Fibroblast of skin of back (primary cell): Measurements from ENCODE around the gene CST7.

Source experiments
- DNase-seq: peaks from one replicate; pipeline ENCODE4 v3.0.0-alpha.2; 2013

The CST7 gene

GRCh38 chr20:25005661-25006060, 56.6 kb downstream of the CST7 start:
- DNase-seq, result no peak

DNA sequence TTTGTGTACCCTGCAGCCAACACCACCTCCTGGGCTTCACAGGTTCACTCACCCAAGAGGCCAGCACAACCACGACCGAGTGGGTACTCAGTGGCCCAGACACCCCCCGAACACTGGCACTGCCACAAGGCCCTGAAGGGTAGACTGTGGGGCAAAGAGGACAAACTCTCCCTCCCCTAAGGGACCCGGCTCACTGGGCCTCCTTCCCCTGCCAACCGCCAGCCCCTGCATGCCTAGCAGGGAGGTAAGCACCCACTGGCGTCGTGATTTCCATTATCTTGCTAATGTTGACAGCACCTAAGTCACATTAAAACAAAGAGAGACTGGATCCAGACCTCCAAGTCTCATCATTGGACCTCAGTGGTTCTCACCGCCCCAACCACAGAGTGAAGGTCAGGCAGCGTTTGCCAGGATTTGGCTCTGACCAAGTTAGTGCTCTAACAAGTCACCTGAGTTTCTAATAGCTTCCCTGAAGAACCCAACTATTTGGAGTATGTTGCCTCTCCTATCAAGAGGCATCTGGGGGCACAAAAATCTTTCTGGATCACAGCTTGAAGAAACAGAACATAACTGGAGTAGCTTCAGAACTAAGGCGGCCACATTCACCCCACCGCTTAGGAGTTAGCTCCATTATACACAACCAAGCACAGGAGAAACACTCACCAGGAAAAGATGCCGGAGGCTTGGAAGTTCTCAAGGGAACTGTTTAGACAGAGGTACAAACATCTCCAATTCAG, 57.5 kb downstream of the CST7 start:
- DNase-seq, result no peak

DNA sequence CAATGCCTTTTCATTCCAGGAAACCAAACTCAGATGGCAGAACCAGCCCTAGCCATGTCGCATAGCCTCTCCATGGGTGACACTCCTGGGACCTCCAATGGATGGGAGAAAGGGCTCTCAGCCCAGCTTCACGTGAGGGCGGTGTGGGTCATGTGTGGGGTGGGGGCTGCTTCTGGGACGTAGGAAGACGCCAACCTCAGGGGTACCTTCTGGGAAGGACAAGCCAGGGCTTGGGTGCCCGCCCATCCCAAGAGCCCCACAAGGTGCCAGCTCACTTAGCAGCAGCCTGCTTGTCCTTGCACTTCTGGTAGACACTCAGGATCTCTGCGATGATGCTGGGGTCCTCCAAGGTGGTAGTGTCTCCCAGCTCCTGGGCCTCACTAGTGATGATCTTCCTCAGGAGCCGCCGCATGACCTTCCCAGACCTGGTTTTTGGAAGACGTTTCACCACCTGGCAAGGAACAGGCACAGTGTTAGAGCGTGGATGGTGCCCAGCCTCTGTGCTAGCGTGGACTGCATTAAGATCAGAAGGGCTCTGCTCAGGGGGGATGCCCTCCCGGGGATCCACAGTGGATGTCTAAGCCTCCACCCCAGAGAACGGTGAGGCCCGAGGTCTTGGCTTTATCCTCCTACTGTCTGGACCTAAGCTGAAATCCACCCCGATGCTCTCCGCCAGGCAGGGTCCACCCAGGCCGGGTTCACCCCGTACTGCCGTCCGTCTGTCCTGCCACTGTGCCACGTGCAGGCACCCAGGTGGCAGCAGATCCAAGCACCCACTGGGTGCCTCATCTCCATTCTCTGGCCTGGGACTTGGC, 58.6 kb downstream of the CST7 start:
- DNase-seq, result no peak

- no peak for DNase-seq
Measured at GRCh38 chr20:25008388-25009217, 59.5 kb downstream of the CST7 start.
